Measurements from ENCODE around the gene NSD1.

Gene NSD1

DNA sequence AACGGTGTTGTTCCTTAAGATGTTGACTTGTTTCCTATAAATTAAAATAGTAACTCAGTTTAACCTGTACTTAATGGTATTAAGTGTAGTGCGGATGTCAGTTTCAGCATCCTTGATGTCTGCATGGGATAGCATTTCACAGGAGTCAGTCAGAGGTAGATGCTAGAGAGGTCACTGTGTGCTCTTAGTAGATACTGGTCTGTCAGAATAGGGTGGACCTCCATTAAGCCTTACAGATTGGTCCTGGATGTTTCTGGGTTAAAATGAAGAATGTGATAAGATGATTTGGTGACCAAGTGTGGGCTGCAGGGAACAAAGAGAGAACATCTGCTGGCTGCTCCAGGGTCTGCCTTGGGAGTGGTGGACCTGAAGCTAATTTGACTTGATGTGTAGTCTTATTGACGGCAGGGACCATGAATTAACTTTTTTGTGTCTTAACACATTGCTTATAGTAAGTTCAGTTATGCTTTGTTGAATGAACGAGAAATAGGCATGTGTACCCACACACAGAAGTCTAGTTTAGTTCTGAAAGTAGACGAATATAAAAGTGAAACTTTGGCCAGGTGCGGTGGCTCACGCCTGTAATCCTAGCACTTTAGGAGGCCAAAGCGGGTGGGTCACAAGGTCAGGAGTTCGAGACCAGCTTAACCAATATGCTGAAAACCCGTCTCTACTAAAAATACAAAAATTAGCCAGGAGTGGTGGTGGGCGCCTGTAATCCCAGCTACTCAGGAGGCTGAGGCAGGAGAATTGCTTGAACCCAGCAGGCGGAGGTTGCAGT is 157.4 kb downstream of the NSD1 start:
- TF ChIP-seq, protein P1, sequence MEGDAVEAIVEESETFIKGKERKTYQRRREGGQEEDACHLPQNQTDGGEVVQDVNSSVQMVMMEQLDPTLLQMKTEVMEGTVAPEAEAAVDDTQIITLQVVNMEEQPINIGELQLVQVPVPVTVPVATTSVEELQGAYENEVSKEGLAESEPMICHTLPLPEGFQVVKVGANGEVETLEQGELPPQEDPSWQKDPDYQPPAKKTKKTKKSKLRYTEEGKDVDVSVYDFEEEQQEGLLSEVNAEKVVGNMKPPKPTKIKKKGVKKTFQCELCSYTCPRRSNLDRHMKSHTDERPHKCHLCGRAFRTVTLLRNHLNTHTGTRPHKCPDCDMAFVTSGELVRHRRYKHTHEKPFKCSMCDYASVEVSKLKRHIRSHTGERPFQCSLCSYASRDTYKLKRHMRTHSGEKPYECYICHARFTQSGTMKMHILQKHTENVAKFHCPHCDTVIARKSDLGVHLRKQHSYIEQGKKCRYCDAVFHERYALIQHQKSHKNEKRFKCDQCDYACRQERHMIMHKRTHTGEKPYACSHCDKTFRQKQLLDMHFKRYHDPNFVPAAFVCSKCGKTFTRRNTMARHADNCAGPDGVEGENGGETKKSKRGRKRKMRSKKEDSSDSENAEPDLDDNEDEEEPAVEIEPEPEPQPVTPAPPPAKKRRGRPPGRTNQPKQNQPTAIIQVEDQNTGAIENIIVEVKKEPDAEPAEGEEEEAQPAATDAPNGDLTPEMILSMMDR (IDR thresholded peaks at IDR 0.05; ENCODE audit: insufficient read depth, low read depth, low read length, missing control alignments): no peak
- no peak overlapping the region for H3K4me3 ChIP-seq (ENCODE audit: low read length)
- no peak for DNase-seq (ENCODE audit: low read depth)

DNA sequence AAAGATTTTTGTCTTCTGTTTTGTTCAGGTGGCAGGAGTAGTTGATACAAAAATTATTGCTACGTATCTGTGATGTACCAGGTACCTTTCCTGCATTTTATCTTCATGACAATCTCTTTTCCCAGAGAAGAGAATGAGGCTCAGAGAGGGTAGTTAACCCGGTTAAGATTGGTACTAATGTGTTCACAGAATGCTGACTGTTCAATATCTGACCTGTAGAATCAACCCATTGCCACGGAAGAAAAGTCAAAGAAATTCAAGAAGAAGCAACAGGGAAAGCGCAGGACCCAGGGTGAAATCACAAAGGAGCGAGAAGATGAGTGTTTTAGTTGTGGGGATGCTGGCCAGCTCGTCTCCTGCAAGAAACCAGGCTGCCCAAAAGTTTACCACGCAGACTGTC is 158.2 kb downstream of the NSD1 start:
- H3K4me3 ChIP-seq (ENCODE audit: low read length): no peak overlapping the region
- no peak for DNase-seq (ENCODE audit: low read depth)
- TF ChIP-seq, protein P1 (IDR thresholded peaks at IDR 0.05; ENCODE audit: insufficient read depth, low read depth, low read length, missing control alignments): no peak

DNA sequence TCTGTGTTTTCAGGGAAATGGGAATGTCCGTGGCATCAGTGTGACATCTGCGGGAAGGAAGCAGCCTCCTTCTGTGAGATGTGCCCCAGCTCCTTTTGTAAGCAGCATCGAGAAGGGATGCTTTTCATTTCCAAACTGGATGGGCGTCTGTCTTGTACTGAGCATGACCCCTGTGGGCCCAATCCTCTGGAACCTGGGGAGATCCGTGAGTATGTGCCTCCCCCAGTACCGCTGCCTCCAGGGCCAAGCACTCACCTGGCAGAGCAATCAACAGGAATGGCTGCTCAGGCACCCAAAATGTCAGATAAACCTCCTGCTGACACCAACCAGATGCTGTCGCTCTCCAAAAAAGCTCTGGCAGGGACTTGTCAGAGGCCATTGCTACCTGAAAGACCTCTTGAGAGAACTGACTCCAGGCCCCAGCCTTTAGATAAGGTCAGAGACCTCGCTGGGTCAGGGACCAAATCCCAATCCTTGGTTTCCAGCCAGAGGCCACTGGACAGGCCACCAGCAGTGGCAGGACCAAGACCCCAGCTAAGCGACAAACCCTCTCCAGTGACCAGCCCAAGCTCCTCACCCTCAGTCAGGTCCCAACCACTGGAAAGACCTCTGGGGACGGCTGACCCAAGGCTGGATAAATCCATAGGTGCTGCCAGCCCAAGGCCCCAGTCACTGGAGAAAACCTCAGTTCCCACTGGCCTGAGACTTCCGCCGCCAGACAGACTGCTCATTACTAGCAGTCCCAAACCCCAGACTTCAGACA is 160.4 kb downstream of the NSD1 start:
- no peak for DNase-seq (ENCODE audit: low read depth)
- no peak overlapping the region for H3K4me3 ChIP-seq (ENCODE audit: low read length)
- TF ChIP-seq, protein P1 (IDR thresholded peaks at IDR 0.05; ENCODE audit: insufficient read depth, low read depth, low read length, missing control alignments): no peak

DNA sequence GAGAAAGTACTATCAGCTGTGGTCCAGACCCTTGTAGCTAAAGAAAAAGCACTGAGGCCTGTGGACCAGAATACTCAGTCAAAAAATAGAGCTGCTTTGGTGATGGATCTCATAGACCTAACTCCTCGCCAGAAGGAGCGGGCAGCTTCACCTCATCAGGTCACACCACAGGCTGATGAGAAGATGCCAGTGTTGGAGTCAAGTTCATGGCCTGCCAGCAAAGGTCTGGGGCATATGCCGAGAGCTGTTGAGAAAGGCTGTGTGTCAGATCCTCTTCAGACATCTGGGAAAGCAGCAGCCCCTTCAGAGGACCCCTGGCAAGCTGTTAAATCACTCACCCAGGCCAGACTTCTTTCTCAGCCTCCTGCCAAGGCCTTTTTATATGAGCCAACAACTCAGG is 161.1 kb downstream of the NSD1 start:
- DNase-seq (ENCODE audit: low read depth): no peak
- H3K4me3 ChIP-seq (ENCODE audit: low read length): no peak overlapping the region
- TF ChIP-seq, protein P1 (IDR thresholded peaks at IDR 0.05; ENCODE audit: insufficient read depth, low read depth, low read length, missing control alignments): no peak

DNA sequence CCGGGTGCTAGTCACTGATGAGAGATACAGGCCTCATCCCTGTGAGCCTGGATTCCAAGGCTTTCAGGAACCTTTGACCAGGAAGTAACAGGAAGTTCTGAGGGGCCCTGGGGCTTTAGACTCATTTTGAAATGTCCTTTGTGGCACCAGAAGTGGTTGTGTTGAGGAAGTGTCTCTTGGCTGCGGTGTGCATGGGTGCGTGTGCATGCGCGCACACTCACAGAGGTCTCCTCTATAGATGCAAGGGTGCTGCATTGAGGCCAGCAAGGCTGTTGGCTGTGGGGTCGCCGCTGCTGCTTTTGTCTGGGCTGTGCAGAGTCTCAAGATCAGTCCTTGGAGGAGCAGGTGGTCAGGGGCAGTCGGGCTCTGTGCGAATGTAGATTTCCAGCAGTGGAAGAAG is 162.4 kb downstream of the NSD1 start:
- DNase-seq (ENCODE audit: low read depth): no peak
- TF ChIP-seq, protein P1 (IDR thresholded peaks at IDR 0.05; ENCODE audit: insufficient read depth, low read depth, low read length, missing control alignments): no peak
- H3K4me3 ChIP-seq (ENCODE audit: low read length): no peak overlapping the region

DNA sequence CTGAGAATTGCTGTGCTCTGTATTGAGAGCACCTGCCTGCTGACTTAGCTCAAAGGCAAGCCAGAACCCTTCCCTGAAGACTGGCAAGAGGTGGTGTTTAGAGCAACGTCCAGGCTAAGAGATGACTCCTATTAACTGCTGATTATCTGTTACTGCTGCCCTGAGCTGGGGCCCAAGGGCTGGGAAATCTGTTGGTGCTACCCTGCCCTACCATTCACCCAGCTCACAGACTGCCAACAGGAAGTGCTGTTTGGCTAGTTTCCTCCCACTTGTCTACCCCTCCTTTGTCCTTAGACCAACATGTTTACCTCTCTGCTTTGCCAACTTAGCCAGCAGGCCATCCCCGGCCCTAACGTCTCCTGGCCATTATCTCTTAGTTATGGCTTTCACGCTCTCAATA is 163.0 kb downstream of the NSD1 start:
- H3K4me3 ChIP-seq (ENCODE audit: low read length): no peak overlapping the region
- DNase-seq (ENCODE audit: low read depth): no peak
- TF ChIP-seq, protein P1 (IDR thresholded peaks at IDR 0.05; ENCODE audit: insufficient read depth, low read depth, low read length, missing control alignments): no peak
